GM12878 (cell line): ENCODE data around the gene THAP7. TPM values are rescaled to one million over a fixed set of nuclear protein-coding genes. Genes with fewer than 3 reads are reported as not detected.

Experiments
- ATAC-seq: fragments of 200-7000 bp; cut with Tn5 transposase; 3 replicates; pipeline ENCODE4 v1.9.1; 2020; ENCODE audit warnings: mild to moderate bottlenecking, moderate library complexity
- BruUV-seq: library from RNA; stranded (reverse); fragments of 400-500 nt; replicated peaks from 2 replicates; lab custom pipeline; 2021; lab: Mats Ljungman, UMichigan
- CTCF ChIA-PET: fragments of 300-600 bp; sonication (Branson Sonifier 250); formaldehyde crosslinking; extraction: SDS; loops from one replicate; lab custom pipeline; 2021; ENCODE audit warnings: inconsistent platforms; lab: Yijun Ruan, JAX
- POLR2A ChIA-PET: fragments of 350-600 bp; formaldehyde crosslinking; extraction: SDS; loops from one replicate; lab custom pipeline; 2021; ENCODE audit warnings: inconsistent platforms; lab: Charles Lee
- RAD21 ChIA-PET: fragments of 300-600 bp; sonication (Branson Sonifier 250); formaldehyde crosslinking; loops from one replicate; lab custom pipeline; 2023; ENCODE audit warnings: antibody characterized with exemption; ENCODE audit not compliant: unreplicated experiment; lab: Charles Lee
- SMC1A ChIA-PET: fragments of 300-600 bp; sonication (Branson Sonifier 250); formaldehyde crosslinking; loops from one replicate; lab custom pipeline; 2023; ENCODE audit not compliant: unreplicated experiment, uncharacterized antibody; lab: Charles Lee
- DNase-seq: peaks from one replicate; pipeline ENCODE4 v3.0.0-alpha.2; 2011; ENCODE audit warnings: low read depth, low spot score
- FAIRE-seq: peaks from 3 replicates; lab custom pipeline; 2011; peaks lifted over from hg19 to GRCh38; lab: Jason Lieb, UNC
- H2AFZ ChIP-seq: 2 replicates; pipeline ENCODE4 v1.6.0; 2011; ENCODE audit warnings: low read depth, low read length, control low read depth; ENCODE audit not compliant: control insufficient read depth
- H3K27ac ChIP-seq: 2 replicates; pipeline ENCODE4 v1.5.1; 2011; ENCODE audit warnings: control low read depth; ENCODE audit not compliant: control insufficient read depth, insufficient read depth
- H3K27me3 ChIP-seq, 2 experiments: replicated peaks in 1 of 2; 2 replicates each; pipeline versions ENCODE4 v1.6.0 to v1.6.1; 2011; ENCODE audit warnings: low read length in 1 of 2; ENCODE audit not compliant: control insufficient read depth in 2 of 2, insufficient read depth in 2 of 2
- H3K36me3 ChIP-seq, 2 experiments: 2 replicates each; pipeline ENCODE4 v1.5.1; 2011; ENCODE audit warnings: low read length in 1 of 2; ENCODE audit not compliant: control insufficient read depth in 2 of 2, insufficient read depth in 2 of 2
- H3K4me1 ChIP-seq: 2 replicates; pipeline ENCODE4 v1.6.1; 2011; ENCODE audit warnings: mild to moderate bottlenecking, low read length, moderate library complexity, mixed read lengths; ENCODE audit not compliant: control insufficient read depth, insufficient read depth
- H3K4me2 ChIP-seq: 2 replicates; pipeline ENCODE4 v1.6.0; 2011; ENCODE audit warnings: control low read depth; ENCODE audit not compliant: control insufficient read depth, insufficient read depth
- H3K4me3 ChIP-seq: fragments of 200-600 bp; sonication (generic); 2 replicates; pipeline ENCODE4 v1.5.1; 2016
- H3K79me2 ChIP-seq: 2 replicates; pipeline ENCODE4 v1.6.0; 2011; ENCODE audit warnings: low read length; ENCODE audit not compliant: control insufficient read depth, insufficient read depth
- H3K9ac ChIP-seq: 2 replicates; pipeline ENCODE4 v1.8.0; 2011; ENCODE audit warnings: low read length, control low read depth, mixed read lengths; ENCODE audit not compliant: control insufficient read depth, insufficient read depth
- H3K9me3 ChIP-seq: replicated peaks from 3 replicates; pipeline ENCODE4 v1.5.1; 2011; ENCODE audit warnings: mild to moderate bottlenecking, low read length; ENCODE audit not compliant: control insufficient read depth, insufficient read depth
- H4K20me1 ChIP-seq: 2 replicates; pipeline ENCODE4 v1.6.0; 2011; ENCODE audit not compliant: control insufficient read depth, insufficient read depth
- JUND ChIP-seq: IDR thresholded peaks from 2 replicates; pipeline ENCODE4 v1.6.1; 2012; ENCODE audit warnings: low read depth, mild to moderate bottlenecking, low read length, improper control_type of control experiment, moderate library complexity
- MEF2A ChIP-seq: IDR thresholded peaks from 2 replicates; pipeline ENCODE4 v1.6.1; 2011; ENCODE audit warnings: low read depth, mild to moderate bottlenecking, low read length, moderate library complexity; ENCODE audit not compliant: insufficient read depth
- NBN ChIP-seq: fragments of 450-650 bp; IDR thresholded peaks from 2 replicates; pipeline ENCODE4 v1.6.1; 2016
- PAX8 ChIP-seq: fragments of 450-650 bp; IDR thresholded peaks from 2 replicates; pipeline ENCODE4 v1.6.1; 2017; ENCODE audit warnings: mild to moderate bottlenecking, moderate library complexity
- PML ChIP-seq: IDR thresholded peaks from 2 replicates; pipeline ENCODE4 v1.6.1; 2012; ENCODE audit warnings: low read length, inconsistent platforms
- POLR2AphosphoS5 ChIP-seq: IDR thresholded peaks from 2 replicates; pipeline ENCODE4 v1.6.1; 2011; ENCODE audit warnings: mild to moderate bottlenecking, low read length, inconsistent platforms
- RELA ChIP-seq: fragments of 450-650 bp; IDR thresholded peaks from 2 replicates; pipeline ENCODE4 v1.8.0; 2014; ENCODE audit warnings: borderline replicate concordance; ENCODE audit not compliant: partially characterized antibody
- SIX5 ChIP-seq: IDR thresholded peaks from 2 replicates; pipeline ENCODE4 v1.6.1; 2011; ENCODE audit warnings: mild to moderate bottlenecking, low read depth, low read length, moderate library complexity; ENCODE audit not compliant: severe bottlenecking
- TCF7 ChIP-seq: IDR thresholded peaks from 2 replicates; pipeline ENCODE4 v1.6.1; 2014; ENCODE audit warnings: antibody characterized with exemption, borderline replicate concordance
- YBX1 ChIP-seq: fragments of 450-650 bp; IDR thresholded peaks from 2 replicates; pipeline ENCODE4 v1.6.1; 2016; ENCODE audit warnings: antibody characterized with exemption
- ZNF24 ChIP-seq: fragments of 450-650 bp; IDR thresholded peaks from 2 replicates; pipeline ENCODE4 v1.6.1; 2017; ENCODE audit warnings: antibody characterized with exemption, mild to moderate bottlenecking
- WGBS: methylation state at CpG from one replicate; pipeline ENCODE4 v1.1.6; 2016; ENCODE audit warnings: low lambda C conversion rate; ENCODE audit not compliant: insufficient replicate concordance, insufficient coverage; ENCODE audit errors: missing lambda C conversion rate; 5-methylcytosine and 5-hydroxymethylcytosine counted together
- in situ Hi-C: fragments of 300-500 bp; cut with MboI; formaldehyde crosslinking; loops from 9 replicates; pipeline ENCODE4 v1.14.3; 2018; ENCODE audit warnings: mixed read lengths
- intact Hi-C: fragments of 100-400 bp; cut with micrococcal nuclease; formaldehyde crosslinking; loops from one replicate; pipeline ENCODE4 v1.14.2; 2022; ENCODE audit not compliant: unreplicated experiment
- polyA plus RNA-seq, 11 experiments: library from polyadenylated mRNA; depleted of rRNA in 4 of 11; unstranded in 6 of 11; stranded (reverse) in 5 of 11; fragments of >200 nt; fragmentation: Nextera tagmentation in 4 of 11; fragmentation: Illumina TruSeq in 1 of 11; extraction: Ambion mirVana in 4 of 11; extraction: Trizol in 1 of 11; gene quantifications; 1 replicate in 1 of 11; 2 replicates in 10 of 11; pipeline versions ENCODE4 v1.2.1 to v1.2.3, GENCODE V29; 2011 to 2016; ENCODE audit warnings: inconsistent platforms in 2 of 11, missing spikeins in 2 of 11, low read depth in 1 of 11
- total RNA-seq, 4 experiments: library from RNA; depleted of rRNA in 3 of 4; stranded (reverse); fragments of >200 nt in 3 of 4; fragmentation: Illumina TruSeq in 1 of 4; extraction: Trizol in 1 of 4; gene quantifications; 2 replicates each; pipeline versions ENCODE4 v1.2.1 to v1.2.3, GENCODE V29; 2013 to 2021
- TF ChIP-seq, protein P1 (sequence below): fragments of 450-650 bp; IDR thresholded peaks from 2 replicates; pipeline ENCODE4 v1.6.1; 2018; ENCODE audit warnings: mild to moderate bottlenecking, low read depth, moderate library complexity; ENCODE audit not compliant: partially characterized antibody
- TF ChIP-seq, protein P2 (sequence below): fragments of 450-650 bp; IDR thresholded peaks from 2 replicates; pipeline ENCODE4 v1.6.1; 2017; ENCODE audit warnings: mild to moderate bottlenecking, moderate library complexity
- TF ChIP-seq, protein P3 (sequence below): fragments of 450-650 bp; conservative IDR thresholded peaks from 2 replicates; pipeline ENCODE4 v1.6.1; 2017; ENCODE audit warnings: mild to moderate bottlenecking, moderate library complexity
- TF ChIP-seq, protein P4 (sequence below): IDR thresholded peaks from 2 replicates; pipeline ENCODE4 v1.6.1; 2012; ENCODE audit warnings: low read length, inconsistent platforms

Gene THAP7
- total and polyA plus RNA-seq, 10 of the 15 experiments (the other 5 are each of a cell fraction or from before 2014, with no cell fraction given) = 0.66 to 58.3 (median 26.3) TPM

DNA sequence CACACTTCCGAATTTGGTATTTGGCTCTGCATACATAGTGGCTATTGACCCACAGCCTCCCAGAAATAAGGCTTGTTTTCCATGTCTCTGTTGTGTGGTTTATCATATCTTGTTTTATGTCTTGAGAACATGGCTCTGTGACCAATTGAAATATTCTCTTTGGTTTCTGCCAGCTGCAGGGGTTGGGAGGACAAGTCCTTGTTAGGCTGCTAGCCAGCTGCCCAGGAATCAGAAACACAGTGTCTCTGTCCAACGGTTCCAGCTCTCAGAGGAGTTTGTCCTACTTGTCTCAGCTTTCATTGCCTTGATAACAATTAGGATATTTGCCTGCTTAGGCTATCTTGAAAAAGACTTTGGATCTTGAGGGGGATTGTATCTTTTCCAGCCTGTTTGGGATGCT is 36.5 kb upstream of the THAP7 start (continued):
- TF ChIP-seq, protein P1, sequence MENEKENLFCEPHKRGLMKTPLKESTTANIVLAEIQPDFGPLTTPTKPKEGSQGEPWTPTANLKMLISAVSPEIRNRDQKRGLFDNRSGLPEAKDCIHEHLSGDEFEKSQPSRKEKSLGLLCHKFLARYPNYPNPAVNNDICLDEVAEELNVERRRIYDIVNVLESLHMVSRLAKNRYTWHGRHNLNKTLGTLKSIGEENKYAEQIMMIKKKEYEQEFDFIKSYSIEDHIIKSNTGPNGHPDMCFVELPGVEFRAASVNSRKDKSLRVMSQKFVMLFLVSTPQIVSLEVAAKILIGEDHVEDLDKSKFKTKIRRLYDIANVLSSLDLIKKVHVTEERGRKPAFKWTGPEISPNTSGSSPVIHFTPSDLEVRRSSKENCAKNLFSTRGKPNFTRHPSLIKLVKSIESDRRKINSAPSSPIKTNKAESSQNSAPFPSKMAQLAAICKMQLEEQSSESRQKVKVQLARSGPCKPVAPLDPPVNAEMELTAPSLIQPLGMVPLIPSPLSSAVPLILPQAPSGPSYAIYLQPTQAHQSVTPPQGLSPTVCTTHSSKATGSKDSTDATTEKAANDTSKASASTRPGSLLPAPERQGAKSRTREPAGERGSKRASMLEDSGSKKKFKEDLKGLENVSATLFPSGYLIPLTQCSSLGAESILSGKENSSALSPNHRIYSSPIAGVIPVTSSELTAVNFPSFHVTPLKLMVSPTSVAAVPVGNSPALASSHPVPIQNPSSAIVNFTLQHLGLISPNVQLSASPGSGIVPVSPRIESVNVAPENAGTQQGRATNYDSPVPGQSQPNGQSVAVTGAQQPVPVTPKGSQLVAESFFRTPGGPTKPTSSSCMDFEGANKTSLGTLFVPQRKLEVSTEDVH = no peak

DNA sequence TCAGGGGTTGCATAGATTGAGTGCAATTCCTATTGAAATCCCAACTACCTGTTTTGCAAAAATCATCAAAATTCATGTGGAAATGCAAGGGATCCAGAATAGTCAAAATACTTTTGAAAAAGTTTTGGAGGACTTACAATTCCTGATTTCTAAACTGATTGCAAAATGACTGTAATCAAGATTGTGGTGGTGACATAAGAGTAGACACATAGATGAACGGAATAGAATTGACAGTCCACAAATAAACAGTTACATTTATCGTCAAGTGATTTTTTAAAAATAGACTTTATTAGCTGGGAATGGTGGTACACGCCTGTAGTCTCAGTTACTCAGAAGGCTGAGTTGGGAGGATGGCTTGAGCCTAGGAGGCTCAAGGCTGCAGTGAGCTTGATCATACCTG is 33.1 kb upstream of the THAP7 start:
- no peaks in the 10 kb centered on the region for H4K20me1 ChIP-seq
- ChIA-PET SMC1A (no interaction called here), RAD21 (no interaction called here), CTCF (no interaction called here), POLR2A (no interaction called here)
- H3K4me1 ChIP-seq = peaks cover 7% of the 10 kb centered on the region
- no peak overlapping the region for H3K4me3 ChIP-seq
- WGBS = 45% methylated on average over 3 of the region's 3 CpGs
- ATAC-seq (no peak), DNase-seq (no peak), FAIRE-seq (no peak)
- H3K36me3 ChIP-seq = no peaks in the 10 kb centered on the region
- in situ Hi-C loops (no loop called here), intact Hi-C loops (no loop called here)
- no peak overlapping the region for H3K4me2 ChIP-seq
- H3K9ac ChIP-seq = no peak overlapping the region
- H3K9me3 ChIP-seq = no peaks in the 10 kb centered on the region
- TF ChIP-seq MEF2A = no peak
- TF ChIP-seq TCF7 = no peak
- TF ChIP-seq YBX1 = no peak
- TF ChIP-seq, protein P2, sequence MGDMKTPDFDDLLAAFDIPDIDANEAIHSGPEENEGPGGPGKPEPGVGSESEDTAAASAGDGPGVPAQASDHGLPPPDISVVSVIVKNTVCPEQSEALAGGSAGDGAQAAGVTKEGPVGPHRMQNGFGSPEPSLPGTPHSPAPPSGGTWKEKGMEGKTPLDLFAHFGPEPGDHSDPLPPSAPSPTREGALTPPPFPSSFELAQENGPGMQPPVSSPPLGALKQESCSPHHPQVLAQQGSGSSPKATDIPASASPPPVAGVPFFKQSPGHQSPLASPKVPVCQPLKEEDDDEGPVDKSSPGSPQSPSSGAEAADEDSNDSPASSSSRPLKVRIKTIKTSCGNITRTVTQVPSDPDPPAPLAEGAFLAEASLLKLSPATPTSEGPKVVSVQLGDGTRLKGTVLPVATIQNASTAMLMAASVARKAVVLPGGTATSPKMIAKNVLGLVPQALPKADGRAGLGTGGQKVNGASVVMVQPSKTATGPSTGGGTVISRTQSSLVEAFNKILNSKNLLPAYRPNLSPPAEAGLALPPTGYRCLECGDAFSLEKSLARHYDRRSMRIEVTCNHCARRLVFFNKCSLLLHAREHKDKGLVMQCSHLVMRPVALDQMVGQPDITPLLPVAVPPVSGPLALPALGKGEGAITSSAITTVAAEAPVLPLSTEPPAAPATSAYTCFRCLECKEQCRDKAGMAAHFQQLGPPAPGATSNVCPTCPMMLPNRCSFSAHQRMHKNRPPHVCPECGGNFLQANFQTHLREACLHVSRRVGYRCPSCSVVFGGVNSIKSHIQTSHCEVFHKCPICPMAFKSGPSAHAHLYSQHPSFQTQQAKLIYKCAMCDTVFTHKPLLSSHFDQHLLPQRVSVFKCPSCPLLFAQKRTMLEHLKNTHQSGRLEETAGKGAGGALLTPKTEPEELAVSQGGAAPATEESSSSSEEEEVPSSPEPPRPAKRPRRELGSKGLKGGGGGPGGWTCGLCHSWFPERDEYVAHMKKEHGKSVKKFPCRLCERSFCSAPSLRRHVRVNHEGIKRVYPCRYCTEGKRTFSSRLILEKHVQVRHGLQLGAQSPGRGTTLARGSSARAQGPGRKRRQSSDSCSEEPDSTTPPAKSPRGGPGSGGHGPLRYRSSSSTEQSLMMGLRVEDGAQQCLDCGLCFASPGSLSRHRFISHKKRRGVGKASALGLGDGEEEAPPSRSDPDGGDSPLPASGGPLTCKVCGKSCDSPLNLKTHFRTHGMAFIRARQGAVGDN = no peak
- TF ChIP-seq RELA = no peak
- no peak for TF ChIP-seq ZNF24
- TF ChIP-seq, protein P3, sequence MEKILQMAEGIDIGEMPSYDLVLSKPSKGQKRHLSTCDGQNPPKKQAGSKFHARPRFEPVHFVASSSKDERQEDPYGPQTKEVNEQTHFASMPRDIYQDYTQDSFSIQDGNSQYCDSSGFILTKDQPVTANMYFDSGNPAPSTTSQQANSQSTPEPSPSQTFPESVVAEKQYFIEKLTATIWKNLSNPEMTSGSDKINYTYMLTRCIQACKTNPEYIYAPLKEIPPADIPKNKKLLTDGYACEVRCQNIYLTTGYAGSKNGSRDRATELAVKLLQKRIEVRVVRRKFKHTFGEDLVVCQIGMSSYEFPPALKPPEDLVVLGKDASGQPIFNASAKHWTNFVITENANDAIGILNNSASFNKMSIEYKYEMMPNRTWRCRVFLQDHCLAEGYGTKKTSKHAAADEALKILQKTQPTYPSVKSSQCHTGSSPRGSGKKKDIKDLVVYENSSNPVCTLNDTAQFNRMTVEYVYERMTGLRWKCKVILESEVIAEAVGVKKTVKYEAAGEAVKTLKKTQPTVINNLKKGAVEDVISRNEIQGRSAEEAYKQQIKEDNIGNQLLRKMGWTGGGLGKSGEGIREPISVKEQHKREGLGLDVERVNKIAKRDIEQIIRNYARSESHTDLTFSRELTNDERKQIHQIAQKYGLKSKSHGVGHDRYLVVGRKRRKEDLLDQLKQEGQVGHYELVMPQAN = no peak
- TF ChIP-seq NBN = no peak
- no peak for TF ChIP-seq PAX8
- TF ChIP-seq JUND = no peak
- no peak for TF ChIP-seq PML
- TF ChIP-seq POLR2AphosphoS5 = no peak
- TF ChIP-seq, protein P4, sequence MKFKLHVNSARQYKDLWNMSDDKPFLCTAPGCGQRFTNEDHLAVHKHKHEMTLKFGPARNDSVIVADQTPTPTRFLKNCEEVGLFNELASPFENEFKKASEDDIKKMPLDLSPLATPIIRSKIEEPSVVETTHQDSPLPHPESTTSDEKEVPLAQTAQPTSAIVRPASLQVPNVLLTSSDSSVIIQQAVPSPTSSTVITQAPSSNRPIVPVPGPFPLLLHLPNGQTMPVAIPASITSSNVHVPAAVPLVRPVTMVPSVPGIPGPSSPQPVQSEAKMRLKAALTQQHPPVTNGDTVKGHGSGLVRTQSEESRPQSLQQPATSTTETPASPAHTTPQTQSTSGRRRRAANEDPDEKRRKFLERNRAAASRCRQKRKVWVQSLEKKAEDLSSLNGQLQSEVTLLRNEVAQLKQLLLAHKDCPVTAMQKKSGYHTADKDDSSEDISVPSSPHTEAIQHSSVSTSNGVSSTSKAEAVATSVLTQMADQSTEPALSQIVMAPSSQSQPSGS = no peak
- no peak for TF ChIP-seq SIX5
- no peak overlapping the region for H3K27ac ChIP-seq
- no TSS peak for BruUV-seq
- H3K79me2 ChIP-seq = no peaks in the 10 kb centered on the region
- no peak overlapping the region for H2AFZ ChIP-seq
- H3K27me3 ChIP-seq = no peaks in the 10 kb centered on the region; a peak in 1 of 4 replicates
